SK-N-SH (cell line): ENCODE measurements around the gene SETD4. TPM values are rescaled to one million over a fixed set of nuclear protein-coding genes. Genes with fewer than 3 reads are reported as not detected.

Experiments used
- CTCF ChIA-PET: fragments of 300-600, 350-600 bp; formaldehyde crosslinking; extraction: SDS; loops from one replicate; lab custom pipeline; 2021; lab: Yijun Ruan, JAX
- POLR2A ChIA-PET: fragments of 350-600 bp; sonication (Branson Sonifier 250); formaldehyde crosslinking; extraction: SDS; loops from one replicate; lab custom pipeline; 2020; ENCODE audit warnings: antibody characterized with exemption, inconsistent platforms; lab: Yijun Ruan, JAX
- DNase-seq: peaks from one replicate; pipeline ENCODE4 v3.0.0; 2012
- H2AFZ ChIP-seq: fragments of 200-600 bp; sonication (generic); 2 replicates; pipeline ENCODE4 v1.8.1; 2016; ENCODE audit warnings: antibody characterized with exemption, mild to moderate bottlenecking, low read depth
- H3F3A ChIP-seq: fragments of 200-600 bp; sonication (generic); replicated peaks from 2 replicates; pipeline ENCODE3; 2016; ENCODE audit warnings: antibody characterized with exemption, mild to moderate bottlenecking; ENCODE audit not compliant: insufficient read depth
- H3K27ac ChIP-seq, 2 experiments: fragments of 200-500 bp in 1 of 2; fragments of 200-600 bp in 1 of 2; sonication (Bioruptor generic) in 1 of 2; sonication (generic), shearing (Covaris generic) in 1 of 2; 2 replicates each; pipeline versions ENCODE4 v1.5.1 to v1.6.1; 2014 to 2016; ENCODE audit warnings: low read depth in 2 of 2, inconsistent platforms in 1 of 2, low read length in 1 of 2, mild to moderate bottlenecking in 1 of 2, mixed read lengths in 1 of 2
- H3K27me3 ChIP-seq: fragments of 200-600 bp; sonication (generic), shearing (Covaris generic); 2 replicates; pipeline ENCODE4 v1.6.1; 2016; ENCODE audit warnings: mixed run types; ENCODE audit not compliant: insufficient read depth
- H3K36me3 ChIP-seq, 2 experiments: fragments of 200-500 bp in 1 of 2; fragments of 200-600 bp in 1 of 2; sonication (Bioruptor generic) in 1 of 2; sonication (generic) in 1 of 2; replicated peaks in 1 of 2; 2 replicates each; pipeline versions ENCODE3 to v1.5.1; 2014 to 2016; ENCODE audit warnings: low read length in 1 of 2, mild to moderate bottlenecking in 1 of 2; ENCODE audit not compliant: insufficient read depth in 2 of 2, control insufficient read depth in 1 of 2
- H3K4me1 ChIP-seq, 2 experiments: fragments of 200-500 bp in 1 of 2; fragments of 200-600 bp in 1 of 2; sonication (Bioruptor generic) in 1 of 2; sonication (generic), shearing (Covaris generic) in 1 of 2; 2 replicates each; pipeline versions ENCODE4 v1.5.1 to v1.6.1; 2014 to 2016; ENCODE audit warnings: low read depth in 1 of 2, low read length in 1 of 2, mixed run types in 1 of 2; ENCODE audit not compliant: insufficient read depth in 2 of 2, control insufficient read depth in 1 of 2
- H3K4me2 ChIP-seq: fragments of 200-600 bp; sonication (generic), shearing (Covaris generic); 2 replicates; pipeline ENCODE4 v1.6.1; 2017; ENCODE audit warnings: mixed run types
- H3K4me3 ChIP-seq, 2 experiments: fragments of 200-500 bp in 1 of 2; fragments of 200-600 bp in 1 of 2; sonication (Bioruptor generic) in 1 of 2; sonication (generic), shearing (Covaris generic) in 1 of 2; 2 replicates each; pipeline versions ENCODE4 v1.5.1 to v1.8.1; 2014 to 2016; ENCODE audit warnings: low read depth in 2 of 2, inconsistent platforms in 1 of 2, low read length in 1 of 2, mild to moderate bottlenecking in 1 of 2, mixed read lengths in 1 of 2, moderate library complexity in 1 of 2
- H3K79me2 ChIP-seq: fragments of 200-600 bp; sonication (generic); 2 replicates; pipeline ENCODE4 v1.8.1; 2017; ENCODE audit warnings: mild to moderate bottlenecking; ENCODE audit not compliant: insufficient read depth
- H3K9ac ChIP-seq: fragments of 200-600 bp; sonication (generic); 2 replicates; pipeline ENCODE4 v1.6.1; 2017; ENCODE audit warnings: mixed run types
- H3K9me2 ChIP-seq: fragments of 200-600 bp; sonication (generic); 2 replicates; pipeline ENCODE4 v1.6.1; 2017; ENCODE audit warnings: mixed run types
- H3K9me3 ChIP-seq: fragments of 200-600 bp; sonication (generic); 2 replicates; pipeline ENCODE4 v1.6.1; 2017; ENCODE audit warnings: mixed run types, mild to moderate bottlenecking, moderate library complexity
- H4K20me1 ChIP-seq: fragments of 200-600 bp; sonication (generic); 2 replicates; pipeline ENCODE4 v1.6.1; 2017; ENCODE audit warnings: mild to moderate bottlenecking, mixed run types; ENCODE audit not compliant: insufficient read depth
- FOSL2 ChIP-seq: IDR thresholded peaks from 2 replicates; pipeline ENCODE4 v1.4.0; 2012; ENCODE audit warnings: low read depth, mild to moderate bottlenecking, moderate library complexity, borderline replicate concordance
- FOXM1 ChIP-seq: IDR thresholded peaks from 2 replicates; pipeline ENCODE4 v1.4.0; 2012; ENCODE audit warnings: low read depth, mild to moderate bottlenecking
- GABPA ChIP-seq: IDR thresholded peaks from 2 replicates; pipeline ENCODE4 v1.4.0; 2012; ENCODE audit warnings: low read depth, mild to moderate bottlenecking
- IRF3 ChIP-seq: fragments of 150-350 bp; IDR thresholded peaks from 2 replicates; pipeline ENCODE4 v1.6.1; 2016; ENCODE audit warnings: mild to moderate bottlenecking, low read depth, low read length
- MEF2A ChIP-seq: IDR thresholded peaks from 2 replicates; pipeline ENCODE4 v1.4.0; 2012; ENCODE audit warnings: low read depth, borderline replicate concordance
- REST ChIP-seq: IDR thresholded peaks from 2 replicates; pipeline ENCODE4 v1.6.1; 2012; ENCODE audit warnings: mild to moderate bottlenecking, low read depth, low read length, moderate library complexity
- RXRA ChIP-seq: IDR thresholded peaks from 2 replicates; pipeline ENCODE4 v1.4.0; 2012; ENCODE audit warnings: low read depth, mild to moderate bottlenecking, borderline replicate concordance
- SIN3A ChIP-seq: IDR thresholded peaks from 2 replicates; pipeline ENCODE4 v1.6.1; 2012; ENCODE audit warnings: low read depth, mild to moderate bottlenecking, low read length, moderate library complexity, borderline replicate concordance
- SMC3 ChIP-seq: IDR thresholded peaks from 2 replicates; pipeline ENCODE4 v1.6.1; 2012; ENCODE audit warnings: low read depth, low read length, improper control_type of control experiment
- TCF12 ChIP-seq: IDR thresholded peaks from 2 replicates; pipeline ENCODE4 v1.4.0; 2012
- TEAD4 ChIP-seq: IDR thresholded peaks from 2 replicates; pipeline ENCODE4 v1.4.0; 2012; ENCODE audit warnings: mild to moderate bottlenecking, borderline replicate concordance; ENCODE audit not compliant: insufficient read depth
- YY1 ChIP-seq: IDR thresholded peaks from 2 replicates; pipeline ENCODE4 v1.4.0; 2012; ENCODE audit warnings: low read depth, mild to moderate bottlenecking
- ZBTB33 ChIP-seq: IDR thresholded peaks from 2 replicates; pipeline ENCODE4 v1.4.0; 2012; ENCODE audit warnings: low read depth, borderline replicate concordance
- WGBS: methylation state at CpG from one replicate; pipeline ENCODE4 v1.1.6; 2017; ENCODE audit warnings: low lambda C conversion rate; 5-methylcytosine and 5-hydroxymethylcytosine counted together
- polyA plus RNA-seq, 3 experiments: library from polyadenylated mRNA; depleted of rRNA; stranded (reverse); fragments of >200 nt; gene quantifications; 2 replicates each; pipeline ENCODE4 v1.2.3, GENCODE V29; 2012

Gene SETD4
- polyA plus RNA-seq, 1 of the 3 experiments (the other 2 are of a cell fraction), result 15.9 TPM

- TF ChIP-seq REST (no peak), IRF3 (no peak), YY1 (no peak), SMC3 (no peak), GABPA (no peak), MEF2A (no peak), RXRA (no peak), FOXM1 (no peak)
- TF ChIP-seq, all 33 proteins: peak for 0
Measured at GRCh38 chr21:36092681-36093080, 32.4 kb upstream of the SETD4 start (continued).

GRCh38 chr21:36089946-36090345, 29.6 kb upstream of the SETD4 start:
- no peak overlapping the region for H3K4me2 ChIP-seq
- no peak overlapping the region for H3K9ac ChIP-seq
- DNase-seq, result no peak
- WGBS, result 64% methylated on average over 3 of the region's 3 CpGs
- no peaks in the 10 kb centered on the region for H4K20me1 ChIP-seq
- H2AFZ ChIP-seq, result no peak overlapping the region
- TF ChIP-seq FOSL2 (no peak), TCF12 (no peak), TEAD4 (no peak), GABPA (no peak), ZBTB33 (no peak), IRF3 (no peak), SIN3A (no peak)
- no peaks in the 10 kb centered on the region for H3K36me3 ChIP-seq
- H3K9me3 ChIP-seq, result no peaks in the 10 kb centered on the region
- POLR2A ChIA-PET, result no interaction called here
- H3K4me3 ChIP-seq, result no peak overlapping the region
- no peaks in the 10 kb centered on the region for H3K4me1 ChIP-seq
- CTCF ChIA-PET, result interaction anchor here (2.2 kb wide), 1 partner anchor 23 kb away, joined by 9 read pairs; no protein-coding TSS in a partner anchor
- no peaks in the 10 kb centered on the region for H3K79me2 ChIP-seq
- H3K9me2 ChIP-seq, result no peaks in the 10 kb centered on the region
- no peaks in the 10 kb centered on the region for H3F3A ChIP-seq
- no peaks in the 10 kb centered on the region for H3K27me3 ChIP-seq
- H3K27ac ChIP-seq, result no peak overlapping the region
